GM19452 (cell line): Measurements from ENCODE around the gene KSR1.

Source experiments
- ATAC-seq: cut with Tn5 transposase; IDR thresholded peaks from one replicate; pipeline ENCODE4 v1.9.1; 2021; ENCODE audit not compliant: unreplicated experiment

KSR1 gene

GRCh38 chr17:27547301-27547683, 91.0 kb downstream of the KSR1 start:
- no peak for ATAC-seq

GRCh38 chr17:27548369-27548768, 92.1 kb downstream of the KSR1 start:
- no peak for ATAC-seq

- no peak for ATAC-seq
Observed at GRCh38 chr17:27549251-27549893, 93.1 kb downstream of the KSR1 start.

GRCh38 chr17:27550291-27550930, 94.2 kb downstream of the KSR1 start:
- no peak for ATAC-seq

- ATAC-seq: no peak
Observed at GRCh38 chr17:27550974-27551505, 94.8 kb downstream of the KSR1 start.

- ATAC-seq: no peak
Observed at GRCh38 chr17:27551701-27552248, 95.5 kb downstream of the KSR1 start.

GRCh38 chr17:27552276-27552732, 96.1 kb downstream of the KSR1 start:
- ATAC-seq: no peak

- no peak for ATAC-seq
Observed at GRCh38 chr17:27553019-27553511, 96.8 kb downstream of the KSR1 start.

- ATAC-seq: no peak
Observed at GRCh38 chr17:27554152-27554551, 97.9 kb downstream of the KSR1 start.

- ATAC-seq: no peak
Observed at GRCh38 chr17:27554911-27555310, 98.7 kb downstream of the KSR1 start.

GRCh38 chr17:27555339-27555738, 99.1 kb downstream of the KSR1 start:
- no peak for ATAC-seq

GRCh38 chr17:27558341-27558740, 102.1 kb downstream of the KSR1 start:
- no peak for ATAC-seq

- no peak for ATAC-seq
Observed at GRCh38 chr17:27558842-27559505, 102.7 kb downstream of the KSR1 start.

- no peak for ATAC-seq
Observed at GRCh38 chr17:27559506-27560481, 103.5 kb downstream of the KSR1 start.

- no peak for ATAC-seq
Observed at GRCh38 chr17:27560668-27561067, 104.4 kb downstream of the KSR1 start.

GRCh38 chr17:27562777-27563455, 106.7 kb downstream of the KSR1 start:
- ATAC-seq: no peak

GRCh38 chr17:27563532-27563931, 107.3 kb downstream of the KSR1 start:
- no peak for ATAC-seq

- no peak for ATAC-seq
Observed at GRCh38 chr17:27564463-27564862, 108.2 kb downstream of the KSR1 start.

- ATAC-seq: no peak
Observed at GRCh38 chr17:27565874-27566670, 109.8 kb downstream of the KSR1 start.
